ENCODE data around the gene ELMO1. TPM values are rescaled to one million over a fixed set of nuclear protein-coding genes. Genes with fewer than 3 reads are reported as not detected.

The ELMO1 gene
- polyA plus RNA-seq, 3 donors = 11.0 to 14.4 (median 13.3) TPM

DNA sequence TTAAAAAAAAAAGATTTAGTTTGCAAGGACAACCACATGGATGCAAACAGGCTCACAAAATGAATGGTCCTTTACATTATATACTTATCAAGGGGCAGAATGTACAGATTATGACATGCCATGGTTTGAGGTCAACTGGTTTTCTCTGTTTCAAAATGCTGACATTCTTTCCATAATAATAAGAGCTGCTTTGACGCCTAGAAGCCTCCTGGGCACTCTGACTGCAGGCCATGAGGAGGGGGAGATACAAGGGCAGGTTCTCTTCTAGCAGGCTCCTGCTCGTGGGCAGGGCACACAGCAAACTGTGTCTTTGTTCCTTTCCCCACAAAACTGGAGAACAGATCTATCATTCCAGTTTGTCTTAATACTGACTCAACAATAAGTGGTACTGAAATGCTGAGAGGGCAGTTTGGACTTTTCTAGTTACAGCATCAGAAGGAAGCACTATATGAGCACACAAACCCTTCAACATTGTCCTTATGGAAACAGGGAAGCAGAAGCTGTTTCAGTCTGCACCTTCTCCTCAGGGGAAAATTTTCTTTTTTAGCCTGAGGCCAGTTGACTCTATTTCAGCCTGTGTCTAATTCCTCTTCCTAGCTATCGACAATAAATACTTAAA lies 409.4 kb downstream of the ELMO1 start:
- DNase-seq (ENCODE audit: low read depth in 3 of 3, low spot score in 2 of 3) = no peak

DNA sequence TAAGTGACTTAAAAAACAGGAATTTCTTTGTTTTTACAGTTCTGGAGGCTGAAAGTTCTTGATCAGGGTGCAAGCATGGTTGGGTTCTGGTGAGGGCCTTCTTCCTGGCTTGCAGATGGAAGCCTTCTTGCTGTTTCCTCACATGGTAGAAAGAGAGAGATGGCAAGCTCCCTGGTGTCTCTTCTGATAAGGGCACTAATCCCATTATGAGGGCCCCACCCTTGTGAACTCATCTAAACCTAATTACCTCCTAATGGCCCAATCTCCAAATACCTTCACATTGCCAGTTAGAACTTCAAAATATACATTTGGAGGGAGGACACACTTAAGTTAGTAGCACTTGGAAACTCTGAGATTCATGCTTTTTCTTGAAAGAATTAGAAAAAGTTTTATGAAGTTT lies 410.0 kb downstream of the ELMO1 start:
- DNase-seq (ENCODE audit: low read depth in 3 of 3, low spot score in 2 of 3) = no peak

DNA sequence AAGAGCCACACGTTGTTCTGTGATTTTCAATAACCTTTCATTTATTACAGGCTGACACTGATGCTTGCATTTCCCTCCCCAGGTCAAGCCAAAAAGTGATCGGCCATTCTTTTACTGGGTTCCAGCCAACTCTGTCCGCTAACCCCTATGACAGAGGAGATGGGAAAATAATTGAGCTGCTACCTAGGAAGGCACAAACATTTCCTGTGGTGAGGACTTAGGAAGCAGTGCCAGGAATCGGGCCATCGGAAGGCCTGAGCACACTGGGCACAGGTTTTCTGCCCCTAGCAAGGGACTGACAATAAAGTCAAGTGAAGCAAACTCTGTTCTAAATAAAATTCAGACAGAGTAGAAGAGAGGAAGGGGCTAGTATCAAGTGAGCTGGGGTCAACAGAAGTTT lies 411.4 kb downstream of the ELMO1 start:
- no peak for DNase-seq (ENCODE audit: low read depth in 3 of 3, low spot score in 2 of 3)

DNA sequence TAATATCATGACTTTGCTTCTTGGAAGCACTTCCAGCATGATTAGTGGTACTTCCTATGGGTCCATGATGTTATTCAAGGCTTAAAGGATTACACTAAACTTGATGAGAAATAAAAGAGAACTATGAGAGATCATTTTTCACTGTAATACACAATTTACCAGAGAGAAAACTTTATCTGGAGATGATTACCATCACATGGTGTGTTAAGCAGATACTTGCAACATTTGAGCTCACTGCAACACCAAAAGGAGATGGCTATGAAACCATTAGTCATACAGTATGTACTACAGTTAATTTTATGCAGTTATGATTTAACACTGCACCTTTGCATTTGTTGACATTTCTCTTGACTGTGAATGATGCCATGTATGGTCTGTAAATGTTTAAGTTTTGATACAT lies 413.0 kb downstream of the ELMO1 start:
- DNase-seq (ENCODE audit: low read depth in 3 of 3, low spot score in 2 of 3) = no peak

DNA sequence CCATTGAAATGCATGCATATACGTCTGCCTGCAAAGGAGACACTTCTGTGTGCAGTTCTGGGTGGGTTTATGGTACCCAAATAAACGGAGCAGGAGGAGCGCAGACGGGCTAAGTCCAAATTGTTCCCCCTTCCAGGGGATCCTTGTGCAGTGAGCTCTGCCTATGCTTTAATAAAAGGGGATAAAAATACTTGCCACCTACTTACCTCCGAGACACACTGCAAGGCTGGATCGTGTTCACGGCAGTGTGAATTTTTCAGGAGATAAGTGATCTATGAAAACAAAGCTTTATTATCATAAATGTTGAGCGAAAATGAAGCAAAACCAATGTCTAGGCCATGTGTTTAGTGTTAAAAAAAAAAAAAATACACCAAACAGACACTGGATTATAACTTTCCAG lies 415.5 kb downstream of the ELMO1 start:
- no peak for DNase-seq (ENCODE audit: low read depth in 3 of 3, low spot score in 2 of 3)

DNA sequence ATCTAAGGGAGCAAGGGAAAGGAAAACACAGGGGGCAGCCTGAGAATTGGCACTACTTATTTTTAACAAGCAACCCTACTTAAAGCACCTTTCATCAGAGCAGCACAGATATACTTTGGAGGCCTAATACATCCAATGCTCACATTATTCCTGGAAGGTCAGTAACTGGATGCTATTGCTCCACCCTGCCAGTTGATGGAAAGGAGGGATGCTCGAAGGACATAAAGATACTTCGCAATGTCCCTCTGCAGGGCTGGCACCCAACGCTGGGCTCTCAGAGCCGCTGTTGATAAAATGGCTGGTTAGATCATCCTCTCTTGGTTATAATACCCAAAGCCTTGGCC lies 416.4 kb downstream of the ELMO1 start:
- no peak for DNase-seq (ENCODE audit: low read depth in 3 of 3, low spot score in 2 of 3)

DNA sequence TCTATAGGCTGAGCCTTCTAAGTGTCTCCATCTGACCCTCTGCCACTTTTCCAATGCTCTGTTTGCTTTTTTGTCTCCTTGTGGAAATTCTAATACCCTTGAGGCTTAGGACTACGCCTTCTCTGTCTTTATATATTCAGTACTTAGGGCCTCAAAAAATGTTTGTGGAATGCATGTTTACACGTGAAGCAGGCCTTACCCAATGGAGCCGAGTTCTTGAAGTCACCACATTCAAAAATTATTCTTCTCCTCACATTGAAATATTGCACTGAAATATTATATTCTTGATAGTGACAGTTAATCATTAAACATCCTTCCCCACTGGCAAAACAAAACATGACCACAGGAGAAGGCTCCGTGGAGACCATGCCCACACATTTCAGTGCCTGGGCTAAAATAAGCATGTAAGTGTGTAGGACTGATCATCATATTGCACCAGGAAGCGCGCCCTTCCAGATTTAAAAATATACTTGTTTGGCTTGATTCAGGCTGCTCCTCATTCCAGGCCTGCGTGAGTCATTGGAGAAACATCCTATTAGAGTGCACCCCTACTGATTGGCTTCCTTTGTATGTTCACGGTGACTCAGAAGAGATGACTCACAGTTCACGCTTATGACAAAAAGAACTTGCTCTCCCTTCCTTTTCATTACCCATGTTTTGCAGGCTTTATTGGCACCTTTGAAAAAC lies 416.9 kb downstream of the ELMO1 start:
- no peak for DNase-seq (ENCODE audit: low read depth in 3 of 3, low spot score in 2 of 3)

DNA sequence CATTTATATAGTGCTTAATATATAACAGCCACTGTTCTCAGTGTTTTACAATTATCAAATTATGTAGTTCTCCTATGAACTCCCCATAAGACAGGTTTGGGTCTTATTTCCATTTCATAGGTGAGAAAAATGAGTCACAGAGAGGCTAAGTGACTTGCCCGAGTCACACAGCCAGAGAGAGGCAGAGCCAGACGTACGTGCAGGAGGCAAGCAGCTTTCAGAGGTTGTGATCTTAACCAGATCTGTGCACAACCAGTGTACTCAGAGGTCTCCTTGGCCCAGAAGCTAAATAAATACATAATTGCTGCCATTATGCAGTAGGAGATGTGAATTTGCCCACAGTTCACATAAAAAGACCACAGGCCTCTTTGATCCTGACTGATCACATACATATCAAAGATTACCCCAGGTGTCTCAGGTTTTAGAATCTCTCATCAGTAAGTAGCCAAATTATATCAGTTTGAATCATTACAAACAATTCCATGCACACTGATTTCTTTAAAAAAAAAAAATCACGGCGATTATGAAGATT lies 419.7 kb downstream of the ELMO1 start:
- DNase-seq (ENCODE audit: low read depth in 3 of 3, low spot score in 2 of 3) = no peak

DNA sequence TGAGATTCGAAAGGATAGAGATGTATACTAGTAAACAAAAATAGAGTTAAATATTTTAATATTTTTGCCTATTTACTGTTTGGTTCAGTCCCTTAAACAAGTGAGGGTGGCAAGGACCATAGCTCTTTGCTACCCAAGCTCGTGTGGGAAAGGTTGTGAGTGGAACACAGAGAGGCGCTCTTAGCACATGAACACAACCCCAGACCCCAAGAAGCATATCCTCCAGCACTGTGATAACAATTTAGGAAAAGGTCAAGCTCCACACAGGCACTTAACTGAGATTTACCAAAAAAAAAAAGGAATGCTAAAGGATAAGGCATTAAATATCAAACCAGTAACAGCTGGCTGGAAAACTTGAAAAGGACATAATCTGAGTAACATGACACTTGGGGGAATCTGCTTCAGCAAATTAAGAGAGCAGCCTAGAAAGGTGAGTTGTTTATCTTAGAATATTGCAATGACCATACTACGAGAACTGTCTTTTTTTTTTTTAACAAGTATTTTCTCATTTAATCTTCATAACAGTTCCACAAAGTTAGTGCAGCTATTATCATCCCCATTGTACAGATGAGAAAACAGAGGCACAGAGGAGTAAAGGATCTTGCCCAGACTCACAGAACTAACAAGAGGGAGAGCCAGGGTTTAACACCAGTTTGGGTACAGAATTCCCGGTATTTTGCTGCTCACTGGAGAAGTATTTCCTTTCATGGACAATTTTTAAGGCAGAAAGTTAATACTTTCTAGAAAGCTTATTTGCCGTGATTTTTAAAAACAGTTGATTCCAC lies 420.9 kb downstream of the ELMO1 start:
- no peak for DNase-seq (ENCODE audit: low read depth in 3 of 3, low spot score in 2 of 3)

DNA sequence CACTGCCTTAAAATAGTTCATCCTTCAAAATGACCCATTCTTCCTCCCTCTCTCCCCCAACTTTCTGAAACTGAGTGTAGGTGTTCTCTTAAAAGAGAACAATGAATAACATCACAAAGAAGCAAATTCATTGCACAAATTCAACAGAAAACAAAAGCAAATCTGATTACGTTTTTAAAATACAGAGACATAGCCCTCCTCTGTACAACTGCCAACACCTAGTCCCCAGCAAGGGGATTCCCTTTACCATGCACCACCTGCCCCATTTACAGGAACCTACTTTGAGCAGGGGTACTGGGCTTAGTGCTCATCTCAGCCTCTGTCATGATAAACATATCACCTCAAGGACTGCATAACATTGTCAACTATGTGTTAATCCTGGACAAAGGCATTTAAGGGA lies 421.6 kb downstream of the ELMO1 start:
- DNase-seq (ENCODE audit: low read depth in 3 of 3, low spot score in 2 of 3) = no peak

DNA sequence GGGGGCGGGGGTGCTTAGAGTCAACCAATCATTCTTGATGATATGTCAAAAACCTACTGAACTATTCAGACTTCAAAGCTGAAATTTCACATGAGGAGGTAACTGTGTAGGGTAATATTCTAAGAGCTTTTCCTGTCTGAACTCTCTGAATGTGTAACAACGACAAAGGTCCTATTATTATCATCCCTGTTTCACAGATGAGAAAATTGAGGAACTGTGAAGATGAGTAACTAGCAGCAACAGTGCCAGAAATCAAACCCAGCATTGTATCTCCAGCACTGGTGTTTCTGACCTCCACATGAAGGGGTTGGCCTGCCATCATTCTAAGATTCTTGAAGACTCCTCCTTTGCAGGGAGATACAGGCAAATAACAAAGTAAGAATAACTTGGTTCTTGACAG lies 429.7 kb downstream of the ELMO1 start:
- no peak for DNase-seq (ENCODE audit: low read depth in 3 of 3, low spot score in 2 of 3)

DNA sequence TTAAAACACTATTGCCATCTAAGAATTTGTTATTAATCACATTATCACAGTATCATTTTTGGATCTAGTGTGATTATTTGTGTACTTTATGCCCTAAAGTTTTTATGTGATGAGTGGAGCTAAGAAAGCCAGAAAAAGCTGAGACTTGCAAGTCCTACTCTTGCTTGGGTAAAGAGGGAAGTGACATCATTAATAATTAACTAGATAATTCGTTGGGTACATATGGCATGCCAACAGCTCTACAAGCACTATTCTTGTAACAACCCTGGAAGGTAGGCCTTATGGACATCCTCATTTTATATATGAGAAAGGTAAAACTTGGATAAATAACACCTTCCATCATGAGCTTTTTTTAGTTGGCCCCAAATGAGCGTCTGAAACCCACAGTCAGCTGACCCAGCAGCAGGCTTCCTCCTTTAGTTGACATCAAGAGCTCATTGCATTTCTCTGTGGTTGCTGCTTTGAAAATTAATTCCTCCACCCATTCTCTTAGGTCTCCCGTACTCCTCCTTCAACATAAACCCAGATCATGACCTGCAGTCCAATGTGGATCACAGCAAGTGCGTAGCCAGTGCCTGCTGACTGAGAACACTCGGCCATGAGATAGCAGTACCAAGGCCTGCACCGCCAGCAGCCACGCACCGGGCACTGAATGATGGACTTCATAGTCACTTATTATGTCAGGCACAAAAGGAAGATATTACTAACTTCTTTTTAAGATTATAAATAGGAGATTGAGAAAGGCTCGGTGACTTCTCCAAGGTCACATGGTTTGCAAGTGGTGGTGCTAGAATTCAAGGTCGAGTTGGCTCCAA lies 432.4 kb downstream of the ELMO1 start:
- no peak for DNase-seq (ENCODE audit: low read depth in 3 of 3, low spot score in 2 of 3)

DNA sequence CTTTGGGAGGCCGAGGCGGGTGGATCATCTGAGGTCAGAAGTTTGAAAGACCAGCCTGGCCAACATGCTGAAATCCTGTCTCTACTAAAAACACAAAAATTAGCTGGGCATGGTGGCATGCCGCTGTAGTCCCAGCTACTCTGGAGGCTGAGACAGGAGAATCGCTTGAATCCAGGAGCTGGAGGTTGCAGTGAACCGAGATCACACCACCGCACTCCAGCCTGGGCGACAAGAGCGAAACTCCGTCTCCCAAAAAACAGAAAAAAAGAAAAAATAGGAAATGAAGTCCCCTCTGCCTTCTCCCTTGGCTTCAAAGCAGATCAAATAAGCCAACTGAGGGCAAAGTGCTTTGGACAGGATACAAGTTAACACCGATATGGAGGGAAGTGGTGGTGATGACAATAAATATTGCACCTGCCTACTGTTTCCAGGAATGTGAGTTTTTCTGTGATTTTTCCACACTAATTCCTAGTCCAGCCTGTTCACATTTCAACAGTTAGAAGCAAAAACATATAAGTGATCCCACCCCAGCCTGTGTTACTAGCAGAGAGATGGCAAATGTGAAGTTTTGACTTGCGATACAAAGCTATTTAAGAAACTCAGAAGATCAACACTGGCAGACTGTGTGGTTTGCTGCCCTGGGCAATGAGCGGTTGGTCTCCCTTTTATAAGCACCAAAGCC lies 433.2 kb downstream of the ELMO1 start:
- DNase-seq (ENCODE audit: low read depth in 3 of 3, low spot score in 2 of 3) = no peak

DNA sequence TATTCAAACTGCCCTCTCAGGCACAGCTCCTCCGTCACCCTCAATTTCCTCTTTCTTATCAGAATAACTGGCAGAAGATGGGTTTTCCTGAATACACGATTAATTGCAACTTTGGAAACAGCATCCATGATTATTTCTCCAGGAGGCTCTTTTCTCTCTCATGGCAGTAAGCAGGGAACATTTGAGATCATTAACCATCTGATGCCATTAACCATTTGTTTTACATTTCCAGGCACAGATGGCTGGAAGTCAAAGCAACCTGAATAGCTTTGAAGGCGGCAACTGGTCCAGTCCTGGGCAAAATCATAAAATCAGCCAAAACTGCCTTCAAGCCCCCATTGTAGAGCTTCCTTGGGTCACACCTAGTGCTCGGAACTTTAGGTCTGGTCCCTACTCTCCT lies 434.9 kb downstream of the ELMO1 start:
- DNase-seq (ENCODE audit: low read depth in 3 of 3, low spot score in 2 of 3) = no peak

DNA sequence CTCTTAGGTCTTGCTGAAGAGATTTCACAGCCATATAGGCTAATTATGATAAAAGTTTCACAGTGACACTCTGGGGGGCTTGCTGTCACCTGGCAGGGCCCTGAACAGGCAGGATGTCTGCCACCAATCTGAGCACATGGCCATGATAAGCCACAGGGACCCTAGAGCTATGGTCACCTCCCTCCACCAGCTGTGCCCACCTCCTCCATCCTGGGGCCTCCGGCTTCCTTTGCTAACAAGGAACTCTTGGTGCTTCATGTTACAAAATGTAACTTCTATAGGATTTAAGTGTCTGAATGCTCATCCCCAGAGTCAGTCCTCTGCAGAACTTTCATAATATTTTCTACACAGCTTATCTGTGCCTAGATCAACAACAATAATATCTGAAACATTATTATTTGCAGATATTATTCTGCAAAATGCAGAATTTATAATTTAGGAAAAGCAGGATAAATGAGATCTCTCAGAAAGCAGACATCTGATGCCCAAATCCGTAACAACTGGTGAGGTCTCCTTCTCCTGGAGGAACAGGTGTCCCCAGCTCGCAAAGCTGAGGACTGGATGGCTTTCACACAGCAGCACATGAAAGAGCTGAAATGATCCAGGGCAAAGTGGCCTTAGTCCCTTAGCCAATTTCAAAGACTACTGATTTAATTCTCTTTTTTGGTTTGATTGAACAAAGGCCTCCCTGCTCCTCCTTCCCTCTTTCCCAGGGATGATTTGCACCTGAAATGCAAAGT lies 437.3 kb downstream of the ELMO1 start:
- DNase-seq (ENCODE audit: low read depth in 3 of 3, low spot score in 2 of 3) = no peak

DNA sequence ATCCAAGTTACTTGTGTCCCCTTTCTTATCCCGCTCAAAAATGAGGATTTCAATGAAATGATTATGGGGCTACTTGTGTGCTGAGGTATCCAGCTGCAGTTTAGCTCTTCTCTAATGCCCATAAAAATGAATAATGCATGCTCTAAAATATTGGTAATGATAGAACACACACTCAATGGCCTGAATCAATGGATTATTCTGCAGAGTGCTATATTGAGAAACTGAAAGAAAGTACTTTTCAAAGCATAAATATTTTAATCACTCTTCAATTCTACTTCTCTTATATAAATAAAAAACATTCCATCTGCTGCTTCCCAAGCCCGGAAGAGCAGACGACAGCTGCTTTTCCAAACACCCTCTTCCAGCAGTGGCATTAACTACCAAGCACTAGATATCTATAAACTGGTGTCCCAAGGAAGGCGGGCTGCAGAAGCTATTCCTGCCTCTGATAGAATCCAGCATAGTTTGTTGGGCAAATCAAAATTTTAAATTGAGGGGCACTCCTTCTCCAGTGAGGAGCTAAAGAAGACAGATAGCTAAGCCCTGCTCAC lies 439.5 kb downstream of the ELMO1 start:
- no peak for DNase-seq (ENCODE audit: low read depth in 3 of 3, low spot score in 2 of 3)

DNA sequence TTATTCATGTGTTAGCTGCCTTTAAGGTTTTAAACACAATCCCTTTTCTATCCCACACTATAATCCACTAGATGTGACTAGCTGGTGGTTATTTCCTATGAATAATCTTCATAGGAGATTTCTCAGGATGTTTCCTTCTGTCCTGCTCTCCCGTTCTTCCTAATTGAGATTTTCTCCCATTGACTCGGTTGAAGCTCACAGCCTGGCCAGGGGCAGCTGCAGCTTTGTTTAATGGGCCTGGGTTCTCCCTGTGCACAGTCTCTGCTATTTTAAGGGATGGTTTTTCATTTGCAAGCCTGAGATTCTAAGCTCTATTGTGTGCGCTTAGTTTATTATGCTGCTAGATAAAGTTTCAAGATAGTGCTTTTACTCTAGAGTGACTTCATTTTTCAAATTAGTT lies 441.0 kb downstream of the ELMO1 start:
- no peak for DNase-seq (ENCODE audit: low read depth in 3 of 3, low spot score in 2 of 3)

DNA sequence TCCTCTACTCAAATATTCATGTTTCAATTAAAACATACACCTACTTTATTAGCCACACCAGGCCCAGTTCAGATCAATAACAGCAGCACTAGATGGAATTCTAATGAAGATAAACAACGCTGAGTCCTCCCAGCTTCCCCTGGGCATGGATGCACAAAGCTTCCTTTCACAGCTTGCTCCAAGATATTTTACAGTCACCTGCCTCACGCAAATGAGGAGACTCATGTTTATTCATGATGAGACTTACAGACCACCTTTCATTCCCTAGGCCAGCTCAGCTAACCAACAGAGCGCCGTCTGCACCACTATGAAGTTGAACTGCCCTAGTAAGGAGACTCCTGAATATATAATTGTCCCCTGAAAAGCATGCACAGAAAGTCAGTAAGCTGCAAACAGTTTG lies 441.4 kb downstream of the ELMO1 start:
- DNase-seq (ENCODE audit: low read depth in 3 of 3, low spot score in 2 of 3) = no peak

DNA sequence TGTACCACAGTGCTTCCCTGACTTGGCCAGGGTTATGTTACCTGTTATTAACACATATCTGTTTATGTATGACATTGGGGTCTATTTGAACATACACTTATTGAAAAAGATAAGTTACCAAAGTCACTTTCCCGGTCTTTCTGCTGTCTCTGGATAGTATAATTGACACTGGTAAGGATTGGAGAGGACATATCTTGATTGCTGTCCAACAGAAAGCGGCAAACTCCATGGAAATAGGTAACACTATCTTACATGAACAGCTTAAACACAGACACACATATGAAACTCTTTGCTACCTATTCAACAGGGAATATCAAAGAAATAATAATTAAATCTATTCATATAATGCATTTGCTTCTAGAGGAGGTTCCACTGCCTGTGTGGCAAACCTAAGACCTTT lies 441.9 kb downstream of the ELMO1 start:
- DNase-seq (ENCODE audit: low read depth in 3 of 3, low spot score in 2 of 3) = no peak

DNA sequence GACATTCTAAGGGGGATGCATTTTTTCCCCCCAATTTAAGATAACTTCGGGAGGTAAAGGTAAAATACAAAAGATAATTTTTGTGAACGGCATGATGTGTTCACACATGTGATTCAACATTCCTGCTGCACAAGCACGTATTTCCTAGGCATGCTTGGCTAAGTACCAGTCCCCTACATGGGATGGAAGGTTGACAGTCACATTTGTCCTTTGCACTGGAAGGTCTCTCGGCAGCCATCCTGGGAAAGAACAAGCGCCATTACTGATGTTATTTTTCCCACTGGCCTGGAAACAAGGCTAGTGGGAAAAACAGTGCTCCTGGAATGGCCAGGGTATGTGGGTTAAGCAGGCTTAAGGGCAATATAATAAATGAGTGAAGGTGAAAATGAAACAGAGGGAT lies 448.2 kb downstream of the ELMO1 start:
- DNase-seq (ENCODE audit: low read depth in 3 of 3, low spot score in 2 of 3) = no peak

Data from right renal cortex interstitium (tissue), 3 donors.